ENCODE results near the gene DNAH10. TPM values are rescaled to one million over a fixed set of nuclear protein-coding genes. Genes with fewer than 3 reads are reported as not detected.

DNAH10 gene
- total RNA-seq, 1 experiment from 2014 or later = 0.17 TPM

DNA sequence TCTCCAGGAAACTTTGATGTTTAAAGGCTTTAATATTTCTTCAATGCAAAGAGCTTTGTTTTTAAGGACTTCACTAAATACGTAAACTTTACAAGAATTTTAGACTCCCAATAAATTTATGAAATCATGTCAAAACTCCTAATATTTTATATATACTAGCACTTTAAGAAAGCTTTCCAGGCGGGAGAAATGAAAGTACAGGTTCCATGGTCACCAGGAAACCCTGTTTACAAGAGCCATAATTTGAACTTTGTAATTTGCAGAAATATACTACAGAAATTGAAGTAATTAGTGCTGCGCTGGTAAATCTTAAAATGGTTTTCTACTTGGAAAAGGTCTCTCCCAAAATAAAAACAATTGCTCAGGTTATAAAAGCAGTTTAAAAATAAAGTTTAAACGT lies 201.7 kb downstream of the DNAH10 start:
- Histone ChIP-seq H2BK120ac (ENCODE audit: low read depth, low read length, poor library complexity, severe bottlenecking) (no peak overlapping the region), H3K23me2 (ENCODE audit: insufficient read length, low read depth, low read length, poor library complexity, severe bottlenecking) (no peaks in the 10 kb centered on the region), H3K4ac (ENCODE audit: low read depth, low read length) (no peak overlapping the region), H2BK12ac (ENCODE audit: insufficient read length, low read depth, low read length) (no peak overlapping the region), H3T11ph (ENCODE audit: low read length) (no peak overlapping the region), H3K4me2 (ENCODE audit: insufficient read depth, insufficient read length, low read length) (no peak overlapping the region), H3K9me3 (ENCODE audit: control insufficient read depth, low read depth, low read length) (no peaks in the 10 kb centered on the region), H3K79me1 (ENCODE audit: insufficient read depth, low read depth, low read length, poor library complexity, severe bottlenecking) (no peaks in the 10 kb centered on the region), H4K91ac (ENCODE audit: insufficient read length, low read depth, low read length) (no peak overlapping the region), H2BK15ac (ENCODE audit: low read depth, low read length) (no peak overlapping the region), H2BK5ac (ENCODE audit: insufficient read length, low read length) (no peak overlapping the region), H2AK5ac (ENCODE audit: insufficient read length, low read length) (no peak overlapping the region), H3K14ac (ENCODE audit: insufficient read depth, low read length) (no peak overlapping the region), H3K9ac (ENCODE audit: extremely low read depth, insufficient read length, low read length) (no peak overlapping the region), H3K4me1 (ENCODE audit: insufficient read depth, low read length) (no peaks in the 10 kb centered on the region), H3K27me3 (ENCODE audit: insufficient read depth, low read length) (peaks cover 68% of the 10 kb centered on the region), H3K79me2 (ENCODE audit: insufficient read depth, low read length) (no peaks in the 10 kb centered on the region), H3K56ac (ENCODE audit: insufficient read length, low read depth, low read length) (no peak overlapping the region), H4K20me1 (ENCODE audit: control insufficient read depth, insufficient read depth, insufficient read length) (no peaks in the 10 kb centered on the region), H3K23ac (ENCODE audit: insufficient read length, low read depth, low read length) (no peak overlapping the region), H3K27ac (ENCODE audit: insufficient read length, low read depth, low read length) (no peak overlapping the region), H3K18ac (ENCODE audit: insufficient read length, low read depth, low read length) (no peak overlapping the region), H4K8ac (replicated peaks; ENCODE audit: insufficient read length, low read depth, low read length) (no peak overlapping the region), H2BK20ac (ENCODE audit: low read depth, low read length, poor library complexity, severe bottlenecking) (no peak overlapping the region), H4K5ac (ENCODE audit: insufficient read length, low read depth, low read length) (no peak overlapping the region), H2AFZ (ENCODE audit: low read length) (no peak overlapping the region)
- TF ChIP-seq, protein P1, sequence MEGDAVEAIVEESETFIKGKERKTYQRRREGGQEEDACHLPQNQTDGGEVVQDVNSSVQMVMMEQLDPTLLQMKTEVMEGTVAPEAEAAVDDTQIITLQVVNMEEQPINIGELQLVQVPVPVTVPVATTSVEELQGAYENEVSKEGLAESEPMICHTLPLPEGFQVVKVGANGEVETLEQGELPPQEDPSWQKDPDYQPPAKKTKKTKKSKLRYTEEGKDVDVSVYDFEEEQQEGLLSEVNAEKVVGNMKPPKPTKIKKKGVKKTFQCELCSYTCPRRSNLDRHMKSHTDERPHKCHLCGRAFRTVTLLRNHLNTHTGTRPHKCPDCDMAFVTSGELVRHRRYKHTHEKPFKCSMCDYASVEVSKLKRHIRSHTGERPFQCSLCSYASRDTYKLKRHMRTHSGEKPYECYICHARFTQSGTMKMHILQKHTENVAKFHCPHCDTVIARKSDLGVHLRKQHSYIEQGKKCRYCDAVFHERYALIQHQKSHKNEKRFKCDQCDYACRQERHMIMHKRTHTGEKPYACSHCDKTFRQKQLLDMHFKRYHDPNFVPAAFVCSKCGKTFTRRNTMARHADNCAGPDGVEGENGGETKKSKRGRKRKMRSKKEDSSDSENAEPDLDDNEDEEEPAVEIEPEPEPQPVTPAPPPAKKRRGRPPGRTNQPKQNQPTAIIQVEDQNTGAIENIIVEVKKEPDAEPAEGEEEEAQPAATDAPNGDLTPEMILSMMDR (conservative IDR thresholded peaks at IDR 0.05) = no peak
- Mint-ChIP-seq H3K4me1 (no peaks in the 10 kb centered on the region), H3K27ac (no peak overlapping the region), H3K36me3 (ENCODE audit: insufficient read depth in 1 of 3, low read depth in 3 of 3) (no peaks in the 10 kb centered on the region), H3K4me3 (no peak overlapping the region), H3K9me3 (no peaks in the 10 kb centered on the region), H3K27me3 (ENCODE audit: low read depth) (peaks cover 100% of the 10 kb centered on the region)
- no peak for DNase-seq
- WGBS (ENCODE audit: extremely low coverage, insufficient read length, low lambda C conversion rate) = no CpG with 5 or more reads among the region's 4 CpGs

Data from H9 (cell line).